HepG2 (cell line): Measurements from ENCODE around the gene SFT2D1. TPM values are rescaled to one million over a fixed set of nuclear protein-coding genes. Genes with fewer than 3 reads are reported as not detected.

Experiments
- AHDC1 ChIP-seq: sonication (generic); formaldehyde crosslinking; IDR thresholded peaks from 2 replicates; pipeline ENCODE4 v1.5.1; 2020; ENCODE audit warnings: mild to moderate bottlenecking, missing genetic modification reagents, borderline replicate concordance
- GABPA ChIP-seq, 2 experiments: IDR thresholded peaks; 2 replicates each; pipeline ENCODE4 v1.6.1; 2011 to 2016; ENCODE audit warnings: low read depth in 2 of 2, low read length in 1 of 2, missing biosample characterization in 1 of 2, missing genetic modification characterization in 1 of 2
- PCBP2 ChIP-seq: fragments of 200-400 bp; formaldehyde crosslinking; optimal IDR thresholded peaks from 2 replicates; pipeline ENCODE3; 2018; ENCODE audit warnings: low read length, low read depth; ENCODE audit not compliant: poor library complexity, severe bottlenecking
- SMARCC2 ChIP-seq: fragments of 450-650 bp; IDR thresholded peaks from 2 replicates; pipeline ENCODE4 v1.6.1; 2017; ENCODE audit warnings: antibody characterized with exemption, mild to moderate bottlenecking
- TFE3 ChIP-seq: IDR thresholded peaks from 2 replicates; pipeline ENCODE4 v1.6.1; 2016
- ZNF460 ChIP-seq: sonication (generic); formaldehyde crosslinking; IDR thresholded peaks from 2 replicates; pipeline ENCODE4 v1.5.1; 2020; ENCODE audit warnings: missing genetic modification reagents, mild to moderate bottlenecking, borderline replicate concordance
- ZNF615 ChIP-seq: sonication (generic); formaldehyde crosslinking; IDR thresholded peaks from 2 replicates; pipeline ENCODE4 v1.5.0; 2020; ENCODE audit warnings: mild to moderate bottlenecking, missing genetic modification reagents, borderline replicate concordance
- ZNF746 ChIP-seq: sonication (generic); formaldehyde crosslinking; IDR thresholded peaks from 2 replicates; pipeline ENCODE4 v1.8.0; 2022; ENCODE audit warnings: mild to moderate bottlenecking, missing genetic modification reagents
- polyA plus RNA-seq, 8 experiments: library from polyadenylated mRNA; depleted of rRNA in 3 of 8; stranded (reverse) in 7 of 8; unstranded in 1 of 8; fragments of >200 nt; fragmentation: Illumina TruSeq in 4 of 8; extraction: Trizol in 4 of 8; gene quantifications; 2 replicates each; pipeline versions ENCODE4 v1.2.1 to v1.2.3, GENCODE V29; 2011 to 2016; ENCODE audit warnings: low read depth in 4 of 8, missing spikeins in 1 of 8, mixed read lengths in 1 of 8; ENCODE audit not compliant: insufficient read depth in 1 of 8
- total RNA-seq, 5 experiments: library from RNA; depleted of rRNA; stranded (reverse); fragments of >200 nt; fragmentation: Illumina TruSeq; extraction: Trizol; gene quantifications; 2 replicates each; pipeline ENCODE4 v1.2.3, GENCODE V29; 2016; ENCODE audit warnings: low read depth in 1 of 5
- TF ChIP-seq, protein P1 (sequence below): sonication (generic); formaldehyde crosslinking; IDR thresholded peaks from 2 replicates; pipeline ENCODE4 v1.4.0; 2020; ENCODE audit warnings: missing genetic modification reagents

The SFT2D1 gene
- total and polyA plus RNA-seq, 2 of the 13 experiments (the other 11 are each of a cell fraction or from before 2014, with no cell fraction given), result 115 to 147 TPM

- peak; percentile 95 for TF ChIP-seq AHDC1
- peak; percentile 76; the same call in 1 of the 2 replicates for TF ChIP-seq ZNF615 (CRISPR knock-in tag)
- no peak for TF ChIP-seq PCBP2
- no peak for TF ChIP-seq ZNF460 (CRISPR knock-in tag)
- TF ChIP-seq, protein P1, sequence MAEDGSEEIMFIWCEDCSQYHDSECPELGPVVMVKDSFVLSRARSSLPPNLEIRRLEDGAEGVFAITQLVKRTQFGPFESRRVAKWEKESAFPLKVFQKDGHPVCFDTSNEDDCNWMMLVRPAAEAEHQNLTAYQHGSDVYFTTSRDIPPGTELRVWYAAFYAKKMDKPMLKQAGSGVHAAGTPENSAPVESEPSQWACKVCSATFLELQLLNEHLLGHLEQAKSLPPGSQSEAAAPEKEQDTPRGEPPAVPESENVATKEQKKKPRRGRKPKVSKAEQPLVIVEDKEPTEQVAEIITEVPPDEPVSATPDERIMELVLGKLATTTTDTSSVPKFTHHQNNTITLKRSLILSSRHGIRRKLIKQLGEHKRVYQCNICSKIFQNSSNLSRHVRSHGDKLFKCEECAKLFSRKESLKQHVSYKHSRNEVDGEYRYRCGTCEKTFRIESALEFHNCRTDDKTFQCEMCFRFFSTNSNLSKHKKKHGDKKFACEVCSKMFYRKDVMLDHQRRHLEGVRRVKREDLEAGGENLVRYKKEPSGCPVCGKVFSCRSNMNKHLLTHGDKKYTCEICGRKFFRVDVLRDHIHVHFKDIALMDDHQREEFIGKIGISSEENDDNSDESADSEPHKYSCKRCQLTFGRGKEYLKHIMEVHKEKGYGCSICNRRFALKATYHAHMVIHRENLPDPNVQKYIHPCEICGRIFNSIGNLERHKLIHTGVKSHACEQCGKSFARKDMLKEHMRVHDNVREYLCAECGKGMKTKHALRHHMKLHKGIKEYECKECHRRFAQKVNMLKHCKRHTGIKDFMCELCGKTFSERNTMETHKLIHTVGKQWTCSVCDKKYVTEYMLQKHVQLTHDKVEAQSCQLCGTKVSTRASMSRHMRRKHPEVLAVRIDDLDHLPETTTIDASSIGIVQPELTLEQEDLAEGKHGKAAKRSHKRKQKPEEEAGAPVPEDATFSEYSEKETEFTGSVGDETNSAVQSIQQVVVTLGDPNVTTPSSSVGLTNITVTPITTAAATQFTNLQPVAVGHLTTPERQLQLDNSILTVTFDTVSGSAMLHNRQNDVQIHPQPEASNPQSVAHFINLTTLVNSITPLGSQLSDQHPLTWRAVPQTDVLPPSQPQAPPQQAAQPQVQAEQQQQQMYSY, result peak; percentile 72; the same call in 1 of the 2 replicates
- no peak for TF ChIP-seq ZNF746 (CRISPR knock-in tag)
- TF ChIP-seq GABPA (IDR thresholded peaks at IDR 0.05; ENCODE audit: low read depth, low read length), result peak; percentile 18; the same call in 1 of the 2 replicates
- peak; percentile 86 for TF ChIP-seq GABPA (CRISPR knock-in tag; IDR thresholded peaks at IDR 0.05; ENCODE audit: low read depth)
- TF ChIP-seq SMARCC2, result no peak
- peak; percentile 95 for TF ChIP-seq TFE3 (CRISPR knock-in tag)
Measured at GRCh38 chr6:166361077-166361429, 18.7 kb upstream of the SFT2D1 start (continued).
